IPS-20b (cell line): ENCODE measurements around the gene SSRP1.
A peak's percentile ranks its signal among the peaks of the same experiment; 100 is the strongest.
"Not testable (repeated sequence)": the region's sequence is repeated elsewhere in the genome, so short reads cannot be mapped to it uniquely, and the experiment has no call there.

Experiments
- H3K27ac ChIP-seq: one replicate; pipeline ENCODE4 v1.5.1; 2013; ENCODE audit warnings: low read length
- H3K27me3 ChIP-seq: 2 replicates; pipeline ENCODE4 v1.6.1; 2013; ENCODE audit warnings: mild to moderate bottlenecking, low read length, inconsistent platforms; ENCODE audit not compliant: insufficient read depth
- H3K36me3 ChIP-seq: 2 replicates; pipeline ENCODE4 v1.6.1; 2013; ENCODE audit warnings: low read depth, mild to moderate bottlenecking, inconsistent platforms, low read length, moderate library complexity; ENCODE audit not compliant: insufficient read depth
- H3K4me1 ChIP-seq: 2 replicates; pipeline ENCODE4 v1.6.1; 2013; ENCODE audit warnings: mild to moderate bottlenecking, control low read depth, inconsistent platforms, low read length, moderate library complexity; ENCODE audit not compliant: insufficient read depth
- H3K4me3 ChIP-seq: 2 replicates; pipeline ENCODE4 v1.5.1; 2013; ENCODE audit warnings: mild to moderate bottlenecking, low read length, inconsistent platforms
- H3K9ac ChIP-seq: 2 replicates; pipeline ENCODE4 v1.6.1; 2013; ENCODE audit warnings: low read depth, mild to moderate bottlenecking, inconsistent platforms, low read length, moderate library complexity
- H3K9me3 ChIP-seq: 2 replicates; pipeline ENCODE4 v1.6.1; 2013; ENCODE audit warnings: mild to moderate bottlenecking, low read depth, low read length, inconsistent platforms; ENCODE audit not compliant: insufficient read depth

The SSRP1 gene

DNA sequence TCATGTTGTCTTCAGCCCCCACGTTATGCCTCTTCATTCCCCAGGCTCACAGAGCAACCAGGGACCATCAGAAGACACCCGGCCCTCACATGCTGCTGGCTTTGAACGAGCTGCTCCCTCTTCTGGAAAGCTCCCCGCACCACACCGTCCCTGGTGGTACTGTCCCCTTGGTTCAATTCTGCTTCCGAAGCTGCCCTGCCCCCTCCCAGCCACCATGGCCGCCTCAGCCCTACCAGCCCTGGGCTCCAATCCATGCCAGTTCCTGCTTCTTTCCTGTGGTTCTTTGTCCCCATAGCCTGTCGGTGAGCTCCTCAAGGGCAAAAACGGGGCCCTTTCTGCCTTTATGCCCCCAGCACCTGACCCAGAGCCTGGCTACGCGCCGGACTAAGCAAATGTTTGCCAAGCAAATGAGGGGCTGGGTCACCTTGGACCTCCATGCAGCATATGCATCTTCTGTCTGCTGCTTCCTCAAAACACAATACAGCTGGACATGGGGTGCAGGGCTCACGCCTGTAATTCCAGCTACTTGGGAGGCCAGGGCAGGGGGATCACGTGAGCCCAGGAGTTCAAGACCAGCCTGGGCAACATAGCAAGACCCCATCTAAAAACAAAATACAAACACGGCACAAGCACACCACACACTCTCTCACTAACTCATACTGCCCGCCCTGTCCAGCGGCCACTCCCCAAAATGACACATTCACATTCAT lies 32.3 kb downstream of the SSRP1 start:
- H3K9me3 ChIP-seq, result peaks cover 5% of the 10 kb centered on the region
- H3K27ac ChIP-seq, result no peak overlapping the region
- no peak overlapping the region for H3K4me3 ChIP-seq
- no peaks in the 10 kb centered on the region for H3K27me3 ChIP-seq
- H3K4me1 ChIP-seq, result no peaks in the 10 kb centered on the region
- peaks cover 78% of the 10 kb centered on the region for H3K36me3 ChIP-seq
- no peak overlapping the region for H3K9ac ChIP-seq

DNA sequence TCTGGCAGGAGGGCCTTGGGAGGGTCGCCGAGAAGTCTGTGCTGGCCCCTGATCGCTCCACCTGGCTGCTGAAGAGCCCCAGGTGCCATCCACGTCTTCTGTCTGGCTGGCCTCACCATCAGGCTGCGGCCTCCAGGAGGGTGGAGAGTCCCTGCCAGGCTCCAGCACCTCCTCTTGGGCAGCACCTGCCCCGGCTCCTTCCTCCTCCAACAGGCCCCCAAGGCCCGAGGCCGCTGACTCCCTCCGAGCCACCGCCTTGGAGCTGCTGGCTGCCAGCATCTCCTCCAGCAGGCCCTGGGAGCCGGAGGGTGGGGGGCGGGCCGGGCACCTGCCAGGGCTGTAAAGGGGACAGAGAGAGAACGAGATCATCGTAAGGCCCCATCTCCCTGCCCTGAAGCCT lies 33.2 kb downstream of the SSRP1 start:
- peaks cover 78% of the 10 kb centered on the region for H3K36me3 ChIP-seq
- no peaks in the 10 kb centered on the region for H3K4me1 ChIP-seq
- H3K9me3 ChIP-seq, result peaks cover 5% of the 10 kb centered on the region
- no peak overlapping the region for H3K9ac ChIP-seq
- no peak overlapping the region for H3K27ac ChIP-seq
- H3K27me3 ChIP-seq, result no peaks in the 10 kb centered on the region
- H3K4me3 ChIP-seq, result no peak overlapping the region

DNA sequence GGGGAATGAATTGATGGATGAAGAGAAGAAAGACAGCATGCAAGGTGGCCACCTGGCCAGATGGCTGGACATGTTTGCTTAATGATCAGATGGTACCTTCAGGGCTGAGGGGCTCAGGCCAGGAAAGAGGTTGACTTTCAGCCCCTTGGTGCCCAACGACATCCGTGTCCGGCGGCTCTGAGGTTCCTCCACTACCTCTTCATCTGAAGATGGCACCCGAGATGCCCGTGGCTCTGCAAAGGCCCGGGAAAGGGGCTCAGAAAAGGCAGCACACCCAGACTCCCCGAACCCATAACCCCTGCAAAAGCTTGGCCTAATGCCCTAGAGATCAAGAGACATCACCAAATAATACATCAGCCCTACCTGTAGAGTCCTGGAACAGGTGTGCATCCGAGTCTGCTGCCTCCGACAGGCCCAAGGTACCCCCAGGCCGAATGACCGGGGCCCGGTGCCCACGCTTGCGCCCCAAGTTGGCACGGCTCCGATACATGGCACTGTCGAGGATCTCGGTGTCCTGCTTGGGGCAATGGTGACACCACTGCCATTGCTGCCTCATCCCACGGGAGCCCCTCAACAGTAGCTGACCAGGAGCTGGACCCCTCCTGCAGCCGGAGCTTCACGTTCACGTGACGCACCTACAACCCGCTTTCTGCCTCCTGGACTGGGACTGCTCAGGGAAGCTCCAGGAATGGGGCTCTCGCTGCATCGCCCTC lies 33.8 kb downstream of the SSRP1 start:
- H3K4me1 ChIP-seq, result no peaks in the 10 kb centered on the region
- H3K27me3 ChIP-seq, result no peaks in the 10 kb centered on the region
- H3K4me3 ChIP-seq, result no peak overlapping the region
- no peak overlapping the region for H3K27ac ChIP-seq
- peaks cover 5% of the 10 kb centered on the region for H3K9me3 ChIP-seq
- H3K36me3 ChIP-seq, result peaks cover 76% of the 10 kb centered on the region
- no peak overlapping the region for H3K9ac ChIP-seq

DNA sequence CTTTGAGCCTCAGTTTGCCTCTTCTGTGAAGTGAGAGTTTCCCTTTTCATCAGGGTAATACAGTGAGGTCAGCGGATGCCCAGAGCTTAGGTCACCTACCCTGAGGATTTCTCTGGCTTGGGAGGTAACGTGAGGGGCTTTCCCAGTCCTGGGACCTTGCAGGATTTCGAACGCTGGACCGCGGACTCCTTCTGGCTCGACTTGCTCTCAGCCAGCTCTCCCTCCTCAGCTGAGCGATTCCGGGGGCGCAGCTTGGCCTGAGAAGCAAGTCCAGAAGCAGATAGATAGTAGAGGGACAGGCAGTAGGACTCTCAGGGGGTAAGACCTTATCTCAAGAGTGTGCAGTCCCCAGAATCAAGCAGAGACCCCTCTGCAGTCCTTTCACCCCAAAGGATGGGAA lies 34.9 kb downstream of the SSRP1 start:
- Histone ChIP-seq H3K9me3 (peaks cover 5% of the 10 kb centered on the region), H3K4me1 (no peaks in the 10 kb centered on the region), H3K27me3 (no peaks in the 10 kb centered on the region), H3K9ac (no peak overlapping the region), H3K36me3 (peaks cover 75% of the 10 kb centered on the region), H3K4me3 (no peak overlapping the region), H3K27ac (no peak overlapping the region)

DNA sequence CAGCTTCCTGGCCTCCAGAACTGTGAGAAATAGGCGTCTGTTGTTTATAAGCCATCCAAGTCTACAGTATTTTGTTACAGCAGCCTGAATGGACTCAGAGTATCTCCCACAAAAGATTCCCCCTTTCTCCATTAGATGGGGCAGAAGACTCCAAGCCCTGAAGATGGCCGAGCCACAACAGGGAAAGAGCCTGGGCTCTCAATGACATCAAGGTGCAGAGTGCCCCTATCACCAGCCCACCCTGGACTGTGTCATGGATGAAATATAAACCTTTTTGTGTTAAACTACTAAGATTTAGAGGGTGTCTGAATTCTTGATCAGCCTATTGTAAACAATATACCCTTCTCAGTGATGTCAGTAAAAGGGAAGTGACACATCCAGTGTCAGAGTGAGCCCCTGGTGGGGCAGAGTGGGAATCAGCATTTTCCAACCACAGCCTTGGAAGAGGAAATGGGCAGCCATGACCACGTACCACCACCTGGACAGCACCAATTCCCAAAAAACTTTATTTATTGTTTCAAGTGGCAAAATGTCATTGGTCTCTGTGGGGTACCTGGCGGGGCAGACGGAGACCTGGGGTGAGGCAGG lies 36.4 kb downstream of the SSRP1 start:
- Histone ChIP-seq H3K4me3 (no peak overlapping the region), H3K4me1 (no peaks in the 10 kb centered on the region), H3K36me3 (peaks cover 69% of the 10 kb centered on the region), H3K9me3 (peaks cover 5% of the 10 kb centered on the region), H3K27me3 (no peaks in the 10 kb centered on the region), H3K9ac (no peak overlapping the region), H3K27ac (no peak overlapping the region)

DNA sequence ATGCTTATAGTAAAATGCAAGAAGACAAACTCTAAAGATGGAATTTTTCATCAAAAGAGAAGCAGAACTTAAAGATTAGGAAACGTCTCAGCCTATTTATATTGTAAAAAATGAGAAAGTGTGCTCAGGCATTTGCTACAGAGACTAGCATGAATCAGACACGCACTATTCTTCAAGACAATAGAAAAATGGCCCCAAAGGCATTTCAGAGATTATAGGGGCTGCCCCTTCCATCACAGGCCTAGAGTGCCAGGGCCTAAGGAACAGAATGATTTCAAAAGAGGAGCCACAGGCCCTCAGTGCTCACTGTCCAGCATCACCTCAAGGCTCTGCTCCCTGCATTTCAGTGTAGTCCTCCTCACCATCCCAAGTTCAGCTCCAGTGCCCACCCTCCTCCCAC lies 38.5 kb downstream of the SSRP1 start:
- Histone ChIP-seq H3K9ac (no peak overlapping the region), H3K36me3 (peaks cover 53% of the 10 kb centered on the region)

DNA sequence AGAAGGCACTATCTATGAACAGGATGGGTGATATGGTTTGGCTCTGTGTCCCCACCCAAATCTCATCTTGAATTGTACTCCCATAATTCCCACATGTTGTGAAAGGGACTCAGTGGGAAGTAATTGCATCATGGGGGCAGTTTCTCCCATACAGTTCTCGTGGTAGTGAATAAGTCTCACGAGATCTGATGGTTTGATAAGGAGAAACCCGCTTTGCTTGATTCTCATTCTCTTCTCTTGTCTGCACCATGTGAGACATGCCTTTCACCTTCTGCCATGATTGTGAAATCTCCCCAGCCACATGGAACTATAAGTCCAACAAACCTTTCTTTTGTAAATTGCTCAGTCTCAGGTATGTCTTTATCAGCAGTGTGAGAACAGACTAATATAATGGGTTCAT lies 39.5 kb downstream of the SSRP1 start:
- not testable (repeated sequence) for H3K27ac ChIP-seq, H3K27me3 ChIP-seq, H3K9me3 ChIP-seq, H3K4me3 ChIP-seq, H3K4me1 ChIP-seq, H3K9ac ChIP-seq
- H3K36me3 ChIP-seq, result peaks cover 43% of the 10 kb centered on the region

More for the DNA sequence above, 38.5 kb downstream of the SSRP1 start:
- no peak overlapping the region for H3K27ac ChIP-seq
- no peak overlapping the region for H3K4me3 ChIP-seq
- H3K9me3 ChIP-seq, result peaks cover 5% of the 10 kb centered on the region
- no peaks in the 10 kb centered on the region for H3K4me1 ChIP-seq
- no peaks in the 10 kb centered on the region for H3K27me3 ChIP-seq

DNA sequence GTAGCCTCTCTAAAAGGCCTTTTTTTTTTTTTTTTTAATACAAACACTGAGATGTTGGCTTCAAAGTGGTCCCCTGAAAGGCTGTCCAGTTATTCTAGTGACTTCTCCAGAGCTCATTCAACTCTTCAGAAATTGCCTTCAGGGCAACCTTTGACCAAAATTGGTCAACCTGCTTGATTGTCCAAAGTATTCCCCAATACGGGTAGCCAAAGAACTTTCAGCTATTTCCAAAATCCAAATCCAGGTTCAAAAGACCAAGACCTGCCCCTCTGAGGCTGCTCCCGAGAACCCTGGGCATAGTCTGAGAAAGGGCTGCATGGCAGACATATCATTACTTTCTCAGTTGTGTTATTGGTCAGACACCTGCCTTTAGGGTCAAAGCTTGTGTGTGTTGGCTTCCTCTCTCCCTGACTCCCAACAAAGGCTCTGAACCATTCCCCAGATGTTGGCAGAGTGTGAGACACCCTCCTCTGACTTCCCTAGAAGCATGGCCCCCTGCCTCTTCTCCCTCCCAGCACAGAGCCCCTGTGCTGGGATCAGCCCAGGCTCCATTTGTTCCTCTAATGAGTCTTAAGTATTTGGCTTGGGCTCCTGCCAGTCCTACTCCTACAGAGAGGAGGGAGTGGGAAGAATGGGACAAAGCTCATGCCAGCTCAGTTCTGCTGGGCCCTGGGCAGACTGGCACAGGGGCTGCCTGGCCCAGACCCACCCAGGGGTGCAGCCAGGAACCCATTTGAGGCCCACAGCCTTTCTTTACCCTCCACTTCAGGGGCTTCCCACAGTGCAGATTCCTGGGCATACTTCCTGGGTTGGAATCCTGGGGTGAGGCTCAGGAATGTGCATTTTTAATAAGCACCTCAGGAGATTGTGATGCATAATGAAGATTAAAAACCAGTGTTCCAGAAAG lies 41.2 kb downstream of the SSRP1 start:
- H3K27ac ChIP-seq, result no peak overlapping the region
- peaks cover 26% of the 10 kb centered on the region for H3K36me3 ChIP-seq
- H3K9me3 ChIP-seq, result no peaks in the 10 kb centered on the region; the same call in 1 of the 2 replicates
- H3K4me1 ChIP-seq, result peaks cover 2% of the 10 kb centered on the region; the same call in 1 of the 2 replicates
- no peak overlapping the region for H3K9ac ChIP-seq
- H3K27me3 ChIP-seq, result no peaks in the 10 kb centered on the region
- no peak overlapping the region for H3K4me3 ChIP-seq

DNA sequence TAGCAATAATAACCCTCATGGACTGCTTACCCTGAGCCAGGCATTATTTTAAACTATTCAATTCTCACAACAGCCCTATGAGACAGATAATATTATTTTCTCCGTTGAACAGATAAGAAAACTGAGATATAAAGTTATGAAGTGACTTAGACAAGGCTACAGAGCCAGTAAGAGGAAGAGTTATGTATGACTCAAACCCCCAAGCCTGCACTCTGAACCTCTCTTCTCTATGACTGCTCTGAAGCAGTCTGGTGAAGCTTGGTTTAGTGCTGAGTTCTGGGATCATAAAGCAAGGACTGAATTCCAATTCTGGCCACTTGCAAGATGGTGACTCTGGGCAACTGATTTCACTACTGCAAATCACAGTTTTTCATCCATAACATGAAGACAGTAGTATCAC lies 45.4 kb downstream of the SSRP1 start:
- Histone ChIP-seq H3K4me1 (peaks cover 9% of the 10 kb centered on the region; the same call in 1 of the 2 replicates), H3K27ac (no peak overlapping the region), H3K27me3 (no peaks in the 10 kb centered on the region), H3K36me3 (no peaks in the 10 kb centered on the region), H3K4me3 (no peak overlapping the region), H3K9ac (no peak overlapping the region), H3K9me3 (no peaks in the 10 kb centered on the region)

DNA sequence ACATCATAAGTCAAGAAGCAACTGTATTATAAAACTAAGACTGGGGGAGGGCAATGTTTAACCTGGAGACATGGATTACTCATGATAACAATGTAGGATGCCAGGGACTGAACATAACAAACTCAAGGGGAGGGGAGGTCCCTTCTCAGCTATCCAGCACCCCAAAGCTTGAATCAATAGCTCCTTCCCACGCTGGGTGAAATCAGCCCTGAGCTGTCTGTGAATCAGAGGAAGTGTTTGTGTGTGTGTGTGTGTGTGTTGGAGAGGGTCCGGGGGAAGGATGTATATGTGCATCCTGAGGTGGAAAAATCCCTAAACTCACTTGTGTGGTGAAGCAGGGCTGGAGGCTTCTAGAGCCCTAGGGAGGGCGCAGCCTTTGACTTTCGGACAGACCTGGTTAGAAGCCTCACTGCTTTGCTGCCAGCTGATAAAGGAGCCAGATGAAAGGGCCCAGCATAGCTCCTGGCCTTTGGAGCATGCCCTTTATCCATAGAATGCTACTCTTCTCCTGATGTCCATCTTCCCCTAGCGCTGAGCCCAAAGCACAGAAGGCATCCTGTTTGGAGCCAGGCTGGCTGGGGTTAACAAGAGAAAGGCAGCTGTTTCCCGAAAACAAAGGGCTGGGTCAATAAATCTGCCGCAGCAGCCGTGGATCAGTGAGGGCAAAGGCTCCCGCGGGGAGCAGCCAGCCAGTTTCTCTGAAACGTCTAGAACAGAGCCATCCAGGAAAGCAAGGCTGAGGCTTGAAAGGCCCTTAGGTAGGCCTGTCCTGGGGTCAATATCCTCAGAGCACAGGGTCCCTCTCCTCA lies 46.7 kb downstream of the SSRP1 start:
- Histone ChIP-seq H3K4me1 (peaks cover 11% of the 10 kb centered on the region; the same call in 1 of the 2 replicates), H3K9me3 (no peaks in the 10 kb centered on the region), H3K27me3 (no peaks in the 10 kb centered on the region), H3K27ac (no peak overlapping the region), H3K9ac (peak overlapping the region; percentile 44; the same call in 1 of the 2 replicates), H3K36me3 (no peaks in the 10 kb centered on the region), H3K4me3 (no peak overlapping the region)

DNA sequence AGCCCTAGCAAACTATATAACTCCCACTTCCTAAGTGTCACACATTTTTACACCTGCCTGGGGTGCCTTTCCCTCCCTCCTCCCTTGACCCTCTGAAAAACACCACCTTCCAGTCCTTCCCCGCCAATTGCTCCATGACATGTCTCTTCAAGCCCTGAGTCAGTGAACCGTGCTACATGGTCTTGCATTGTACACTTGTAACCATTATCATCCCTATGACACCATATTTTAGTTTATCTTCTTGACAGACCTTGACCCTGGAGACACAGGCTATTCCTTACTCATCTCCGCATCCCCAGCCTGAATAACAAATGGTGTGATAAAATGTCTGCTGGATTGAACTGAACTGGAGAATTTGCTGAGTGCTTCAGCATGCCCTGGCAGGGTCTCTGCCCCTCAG lies 47.8 kb downstream of the SSRP1 start:
- Histone ChIP-seq H3K27me3 (no peaks in the 10 kb centered on the region), H3K36me3 (no peaks in the 10 kb centered on the region), H3K4me1 (peaks cover 22% of the 10 kb centered on the region; the same call in 1 of the 2 replicates), H3K9me3 (no peaks in the 10 kb centered on the region), H3K27ac (no peak overlapping the region), H3K4me3 (no peak overlapping the region), H3K9ac (no peak overlapping the region)
